Measurements from ENCODE around the gene PGLYRP1. TPM values are rescaled to one million over a fixed set of nuclear protein-coding genes. Genes with fewer than 3 reads are reported as not detected.

The PGLYRP1 gene
- total RNA-seq, 1 experiment from 2014 or later = not detected

GRCh38 chr19:46014941-46015686 lies 7.7 kb downstream of the PGLYRP1 start:
- Histone ChIP-seq H3K4ac (ENCODE audit: low read depth, low read length) (no peak overlapping the region), H3K79me1 (ENCODE audit: insufficient read depth, low read depth, low read length, poor library complexity, severe bottlenecking) (no peaks in the 10 kb centered on the region), H3K23me2 (ENCODE audit: insufficient read length, low read depth, low read length, poor library complexity, severe bottlenecking) (peaks cover 17% of the 10 kb centered on the region), H3K27ac (ENCODE audit: insufficient read length, low read depth, low read length) (no peak overlapping the region), H2AK5ac (ENCODE audit: insufficient read length, low read length) (no peak overlapping the region), H4K8ac (replicated peaks; ENCODE audit: insufficient read length, low read depth, low read length) (no peak overlapping the region), H2BK5ac (ENCODE audit: insufficient read length, low read length) (no peak overlapping the region), H3K79me2 (ENCODE audit: insufficient read depth, low read length) (no peaks in the 10 kb centered on the region), H3K23ac (ENCODE audit: insufficient read length, low read depth, low read length) (no peak overlapping the region), H2BK12ac (ENCODE audit: insufficient read length, low read depth, low read length) (no peak overlapping the region), H3K9ac (ENCODE audit: extremely low read depth, insufficient read length, low read length) (no peak overlapping the region), H3K56ac (ENCODE audit: insufficient read length, low read depth, low read length) (no peak overlapping the region), H2BK120ac (ENCODE audit: low read depth, low read length, poor library complexity, severe bottlenecking) (no peak overlapping the region), H4K5ac (ENCODE audit: insufficient read length, low read depth, low read length) (no peak overlapping the region), H3K4me1 (ENCODE audit: insufficient read depth, low read length) (no peaks in the 10 kb centered on the region), H4K20me1 (ENCODE audit: control insufficient read depth, insufficient read depth, insufficient read length) (no peaks in the 10 kb centered on the region), H2BK15ac (ENCODE audit: low read depth, low read length) (no peak overlapping the region; the same call in 1 of the 2 replicates), H2BK20ac (ENCODE audit: low read depth, low read length, poor library complexity, severe bottlenecking) (no peak overlapping the region), H3K18ac (ENCODE audit: insufficient read length, low read depth, low read length) (no peak overlapping the region), H4K91ac (ENCODE audit: insufficient read length, low read depth, low read length) (no peak overlapping the region), H3K4me2 (ENCODE audit: insufficient read depth, insufficient read length, low read length) (peak overlapping the region; percentile 99), H3K14ac (ENCODE audit: insufficient read depth, low read length) (no peak overlapping the region; the same call in 1 of the 2 replicates), H3K9me3 (ENCODE audit: control insufficient read depth, low read depth, low read length) (no peaks in the 10 kb centered on the region), H2AFZ (ENCODE audit: low read length) (no peak overlapping the region), H3K27me3 (ENCODE audit: insufficient read depth, low read length) (peaks cover 7% of the 10 kb centered on the region; the same call in 1 of the 2 replicates), H3T11ph (ENCODE audit: low read length) (no peak overlapping the region)
- no peak overlapping the region; a peak in 1 of 7 replicates for H3K27ac Mint-ChIP-seq
- peaks cover 25% of the 10 kb centered on the region for H3K27me3 Mint-ChIP-seq (ENCODE audit: low read depth)
- H3K9me3 Mint-ChIP-seq = no peaks in the 10 kb centered on the region; a peak in 1 of 5 replicates
- peak; percentile 94 for DNase-seq
- no peak for TF ChIP-seq CTCF (conservative IDR thresholded peaks at IDR 0.05)
- peak overlapping the region; percentile 62 to 82 for H3K4me3 Mint-ChIP-seq
- peaks cover 5 to 15% (median 6%) of the 10 kb centered on the region in 3 experiments for H3K36me3 Mint-ChIP-seq (ENCODE audit: insufficient read depth in 1 of 3, low read depth in 3 of 3)
- WGBS (ENCODE audit: extremely low coverage, insufficient read length, low lambda C conversion rate) = no CpG with 5 or more reads among the region's 74 CpGs
- peaks cover 16 to 19% of the 10 kb centered on the region in 2 experiments for H3K4me1 Mint-ChIP-seq
